DND-41 (cell line): ENCODE data around the gene C5orf52.

ENCODE experiments used
- ATAC-seq: fragments of 200-7000 bp; cut with Tn5 transposase; 3 replicates; pipeline ENCODE4 v1.9.1; 2021; ENCODE audit warnings: low read depth; ENCODE audit not compliant: insufficient read depth
- DNase-seq: peaks from one replicate; pipeline ENCODE4 v3.0.0-alpha.2; 2020
- H2AFZ ChIP-seq: 2 replicates; pipeline ENCODE4 v1.6.0; 2012; ENCODE audit warnings: low read depth, low read length
- H3K27ac ChIP-seq: 2 replicates; pipeline ENCODE4 v1.5.1; 2012; ENCODE audit warnings: low read length, inconsistent platforms
- H3K27me3 ChIP-seq: fragments of 200-600 bp; sonication (generic); 2 replicates; pipeline ENCODE4 v1.6.0; 2012; ENCODE audit warnings: low read length, mild to moderate bottlenecking, inconsistent platforms; ENCODE audit not compliant: insufficient read depth, poor library complexity
- H3K36me3 ChIP-seq: 2 replicates; pipeline ENCODE4 v1.5.1; 2012; ENCODE audit warnings: low read length, inconsistent platforms; ENCODE audit not compliant: insufficient read depth
- H3K4me1 ChIP-seq: 2 replicates; pipeline ENCODE4 v1.5.1; 2012; ENCODE audit warnings: mild to moderate bottlenecking, low read length; ENCODE audit not compliant: insufficient read depth
- H3K4me2 ChIP-seq: 2 replicates; pipeline ENCODE4 v1.6.0; 2012; ENCODE audit warnings: mild to moderate bottlenecking, moderate library complexity, low read length, inconsistent platforms; ENCODE audit not compliant: insufficient read depth
- H3K4me3 ChIP-seq, 2 experiments: fragments of 200-600 bp in 1 of 2; shearing (Covaris generic) in 1 of 2; 2 replicates each; pipeline ENCODE4 v1.5.1; 2012 to 2016; ENCODE audit warnings: inconsistent platforms in 2 of 2, low read length in 2 of 2, mild to moderate bottlenecking in 2 of 2, low read depth in 1 of 2, moderate library complexity in 1 of 2
- H3K79me2 ChIP-seq: 2 replicates; pipeline ENCODE4 v1.6.0; 2012; ENCODE audit warnings: low read length, inconsistent platforms; ENCODE audit not compliant: insufficient read depth
- H3K9ac ChIP-seq: 2 replicates; pipeline ENCODE4 v1.6.0; 2012; ENCODE audit warnings: low read depth, mild to moderate bottlenecking, inconsistent platforms, low read length, moderate library complexity
- H3K9me3 ChIP-seq: 2 replicates; pipeline ENCODE4 v1.5.1; 2012; ENCODE audit warnings: low read length, moderate library complexity, mild to moderate bottlenecking, inconsistent platforms; ENCODE audit not compliant: insufficient read depth, severe bottlenecking
- H4K20me1 ChIP-seq: 2 replicates; pipeline ENCODE4 v1.6.0; 2012; ENCODE audit warnings: low read length; ENCODE audit not compliant: insufficient read depth
- EZH2 ChIP-seq: IDR thresholded peaks from 3 replicates; pipeline ENCODE4 v1.6.1; 2012; ENCODE audit warnings: borderline replicate concordance, low read depth, mild to moderate bottlenecking, moderate library complexity, low read length, inconsistent platforms; ENCODE audit not compliant: severe bottlenecking
- TF ChIP-seq, protein P1 (sequence below): IDR thresholded peaks from 2 replicates; pipeline ENCODE4 v1.5.1; 2012; ENCODE audit warnings: borderline replicate concordance, low read length, moderate library complexity, mild to moderate bottlenecking; ENCODE audit not compliant: poor library complexity, severe bottlenecking; ENCODE audit errors: extremely low read depth

The C5orf52 gene

DNA sequence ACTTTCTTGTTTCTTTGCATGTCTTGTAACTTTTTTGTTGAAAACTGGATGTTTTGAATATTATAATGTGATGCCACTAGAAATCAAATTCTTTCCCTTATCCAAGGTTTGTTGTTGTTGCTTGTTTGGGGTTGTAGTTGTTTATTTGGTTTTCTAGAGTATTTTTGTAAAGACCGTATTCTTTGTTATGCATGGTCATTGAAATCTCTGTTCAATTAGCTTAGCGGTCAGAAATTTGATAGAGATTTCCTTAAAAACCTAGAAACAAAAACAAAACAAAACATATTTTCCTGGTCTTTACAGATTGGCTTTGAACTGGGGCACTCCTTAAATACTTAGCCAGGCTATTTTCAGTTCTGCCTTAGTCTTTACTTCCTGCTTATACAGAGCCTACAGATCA, 41.0 kb upstream of the C5orf52 start:
- no peak overlapping the region for H3K4me2 ChIP-seq

DNA sequence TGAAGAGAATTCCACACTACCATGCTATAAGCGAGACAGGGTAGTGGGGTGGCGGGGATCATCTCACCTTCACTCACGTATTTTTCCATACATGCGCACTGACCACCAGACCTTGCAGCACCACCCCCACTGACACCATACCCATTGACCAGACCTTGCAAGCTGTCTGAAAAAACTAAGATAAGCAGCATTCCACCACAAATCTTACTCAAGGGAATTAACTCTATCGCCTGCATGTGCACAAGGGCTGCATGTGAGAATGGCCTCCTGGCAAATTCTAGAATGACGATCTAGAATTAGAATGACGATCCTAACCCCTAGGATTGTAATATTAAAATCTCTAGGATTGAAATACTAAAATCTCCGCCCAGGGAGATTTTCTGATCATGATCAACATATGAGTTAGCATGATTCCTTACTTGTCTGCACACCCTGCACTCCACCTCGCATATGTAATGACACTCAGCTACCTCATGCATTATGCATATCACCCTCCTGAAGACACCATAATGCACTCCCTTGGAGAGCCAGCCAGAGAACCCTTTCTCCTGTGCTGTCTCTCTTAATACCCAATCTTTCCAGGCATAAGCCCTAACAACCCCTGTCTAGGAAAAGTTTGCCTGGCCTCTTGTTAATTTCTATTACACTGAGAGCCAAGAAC, 30.8 kb upstream of the C5orf52 start:
- Histone ChIP-seq H3K9me3 (no peaks in the 10 kb centered on the region), H2AFZ (no peak overlapping the region), H3K27ac (no peak overlapping the region), H3K79me2 (no peaks in the 10 kb centered on the region), H3K36me3 (no peaks in the 10 kb centered on the region), H3K9ac (no peak overlapping the region), H3K4me2 (no peak overlapping the region), H4K20me1 (no peaks in the 10 kb centered on the region), H3K4me1 (no peaks in the 10 kb centered on the region), H3K27me3 (no peaks in the 10 kb centered on the region), H3K4me3 (no peak overlapping the region)
- TF ChIP-seq EZH2: no peak
- TF ChIP-seq, protein P1, sequence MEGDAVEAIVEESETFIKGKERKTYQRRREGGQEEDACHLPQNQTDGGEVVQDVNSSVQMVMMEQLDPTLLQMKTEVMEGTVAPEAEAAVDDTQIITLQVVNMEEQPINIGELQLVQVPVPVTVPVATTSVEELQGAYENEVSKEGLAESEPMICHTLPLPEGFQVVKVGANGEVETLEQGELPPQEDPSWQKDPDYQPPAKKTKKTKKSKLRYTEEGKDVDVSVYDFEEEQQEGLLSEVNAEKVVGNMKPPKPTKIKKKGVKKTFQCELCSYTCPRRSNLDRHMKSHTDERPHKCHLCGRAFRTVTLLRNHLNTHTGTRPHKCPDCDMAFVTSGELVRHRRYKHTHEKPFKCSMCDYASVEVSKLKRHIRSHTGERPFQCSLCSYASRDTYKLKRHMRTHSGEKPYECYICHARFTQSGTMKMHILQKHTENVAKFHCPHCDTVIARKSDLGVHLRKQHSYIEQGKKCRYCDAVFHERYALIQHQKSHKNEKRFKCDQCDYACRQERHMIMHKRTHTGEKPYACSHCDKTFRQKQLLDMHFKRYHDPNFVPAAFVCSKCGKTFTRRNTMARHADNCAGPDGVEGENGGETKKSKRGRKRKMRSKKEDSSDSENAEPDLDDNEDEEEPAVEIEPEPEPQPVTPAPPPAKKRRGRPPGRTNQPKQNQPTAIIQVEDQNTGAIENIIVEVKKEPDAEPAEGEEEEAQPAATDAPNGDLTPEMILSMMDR: no peak
- DNase-seq: no peak
- no peak for ATAC-seq

More for the DNA sequence above, 41.0 kb upstream of the C5orf52 start:
- Histone ChIP-seq H3K9me3 (peaks cover 5% of the 10 kb centered on the region), H3K27me3 (no peaks in the 10 kb centered on the region), H3K27ac (no peak overlapping the region), H4K20me1 (no peaks in the 10 kb centered on the region), H3K79me2 (no peaks in the 10 kb centered on the region), H3K4me1 (no peaks in the 10 kb centered on the region), H3K9ac (no peak overlapping the region), H2AFZ (no peak overlapping the region), H3K4me3 (no peak overlapping the region), H3K36me3 (no peaks in the 10 kb centered on the region)
- ATAC-seq: no peak
- TF ChIP-seq, protein P1: no peak
- TF ChIP-seq EZH2: no peak
- DNase-seq: no peak

DNA sequence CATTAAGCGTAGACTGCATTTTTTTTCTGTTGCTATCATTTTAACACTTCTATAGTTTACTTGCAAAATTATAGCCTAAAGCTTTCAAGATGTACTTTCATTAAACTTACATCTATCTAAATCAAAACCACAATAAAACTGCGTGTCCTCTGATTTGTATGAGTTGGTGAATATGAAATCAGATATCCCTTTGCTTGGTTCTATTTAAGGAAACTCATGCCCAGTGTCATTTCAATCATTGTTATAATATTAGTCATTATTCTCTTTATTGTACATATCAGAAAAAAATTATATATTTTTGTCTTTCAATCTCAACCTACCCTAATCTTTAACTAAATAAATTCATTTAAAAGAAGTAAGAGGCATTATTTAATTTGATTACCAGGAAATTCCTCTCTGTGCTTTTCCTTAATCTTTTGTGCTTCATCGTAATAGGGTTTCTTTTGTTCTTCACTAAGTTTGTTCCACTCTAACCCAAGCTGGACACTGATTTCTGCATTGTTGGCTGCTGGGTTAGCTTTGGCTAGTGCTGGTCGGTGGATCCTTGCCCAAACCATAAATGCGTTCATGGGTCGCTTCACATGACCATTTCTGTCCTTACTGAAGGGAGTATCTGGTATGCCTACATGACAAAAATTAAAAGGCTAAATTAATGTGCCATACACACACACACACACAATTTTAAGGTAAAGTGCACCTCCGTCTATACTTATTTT, 22.9 kb upstream of the C5orf52 start:
- Histone ChIP-seq H3K9me3 (no peaks in the 10 kb centered on the region), H3K36me3 (no peaks in the 10 kb centered on the region), H4K20me1 (no peaks in the 10 kb centered on the region), H3K79me2 (no peaks in the 10 kb centered on the region), H2AFZ (no peak overlapping the region), H3K4me1 (no peaks in the 10 kb centered on the region), H3K4me3 (no peak overlapping the region), H3K9ac (no peak overlapping the region), H3K4me2 (no peak overlapping the region), H3K27ac (no peak overlapping the region), H3K27me3 (no peaks in the 10 kb centered on the region)
- DNase-seq: no peak
- no peak for ATAC-seq
- TF ChIP-seq EZH2: no peak
- TF ChIP-seq, protein P1: no peak
